HAP-1 (cell line): ENCODE results near the gene C2CD4C.
A peak's percentile ranks its signal among the peaks of the same experiment; 100 is the strongest.
"Not testable (repeated sequence)": the region's sequence is repeated elsewhere in the genome, so short reads cannot be mapped to it uniquely, and the experiment has no call there.

Experiments used
- DNase-seq, 2 experiments: peaks; one replicate each; pipeline ENCODE4 v3.0.0-alpha.2; 2016 to 2020; ENCODE audit warnings: low spot score in 2 of 2
- H3K27me3 ChIP-seq: fragments of 250-450 bp; sonication (Bioruptor Pico); 2 replicates; pipeline ENCODE4 v1.5.1; 2020; ENCODE audit warnings: low read depth, mild to moderate bottlenecking, moderate library complexity
- H3K36me3 ChIP-seq: fragments of 250-450 bp; sonication (Bioruptor Pico); replicated peaks from 2 replicates; pipeline ENCODE4 v1.5.1; 2020; ENCODE audit warnings: mild to moderate bottlenecking
- H3K4me1 ChIP-seq: fragments of 250-450 bp; sonication (Bioruptor Pico); 2 replicates; pipeline ENCODE4 v1.5.1; 2020; ENCODE audit warnings: mild to moderate bottlenecking
- H3K4me3 ChIP-seq: fragments of 250-450 bp; sonication (Bioruptor Pico); 2 replicates; pipeline ENCODE4 v1.5.1; 2020; ENCODE audit warnings: mild to moderate bottlenecking, moderate library complexity
- H3K9me3 ChIP-seq: fragments of 250-450 bp; sonication (Bioruptor Pico); 2 replicates; pipeline ENCODE4 v1.5.1; 2020; ENCODE audit warnings: mild to moderate bottlenecking, moderate library complexity
- in situ Hi-C: fragments of 300-500 bp; cut with MboI; formaldehyde crosslinking; loops from 3 replicates; pipeline ENCODE4 v1.14.3; 2020; ENCODE audit warnings: low sequenced_read_pairs, inconsistent platforms, mixed read lengths

The C2CD4C gene, protein sequence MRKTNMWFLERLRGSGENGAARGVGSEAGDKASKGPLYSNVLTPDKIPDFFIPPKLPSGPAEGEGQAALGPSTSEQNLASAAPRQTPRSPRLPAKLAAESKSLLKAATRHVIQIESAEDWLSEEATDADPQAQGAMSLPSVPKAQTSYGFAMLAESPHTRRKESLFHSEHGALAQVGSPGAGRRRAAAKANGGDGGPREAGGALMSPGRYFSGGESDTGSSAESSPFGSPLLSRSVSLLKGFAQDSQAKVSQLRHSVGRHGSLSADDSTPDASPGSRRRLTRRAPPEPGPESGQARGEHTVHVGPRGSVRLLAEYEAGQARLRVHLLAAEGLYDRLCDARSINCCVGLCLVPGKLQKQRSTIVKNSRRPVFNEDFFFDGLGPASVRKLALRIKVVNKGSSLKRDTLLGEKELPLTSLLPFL

DNA sequence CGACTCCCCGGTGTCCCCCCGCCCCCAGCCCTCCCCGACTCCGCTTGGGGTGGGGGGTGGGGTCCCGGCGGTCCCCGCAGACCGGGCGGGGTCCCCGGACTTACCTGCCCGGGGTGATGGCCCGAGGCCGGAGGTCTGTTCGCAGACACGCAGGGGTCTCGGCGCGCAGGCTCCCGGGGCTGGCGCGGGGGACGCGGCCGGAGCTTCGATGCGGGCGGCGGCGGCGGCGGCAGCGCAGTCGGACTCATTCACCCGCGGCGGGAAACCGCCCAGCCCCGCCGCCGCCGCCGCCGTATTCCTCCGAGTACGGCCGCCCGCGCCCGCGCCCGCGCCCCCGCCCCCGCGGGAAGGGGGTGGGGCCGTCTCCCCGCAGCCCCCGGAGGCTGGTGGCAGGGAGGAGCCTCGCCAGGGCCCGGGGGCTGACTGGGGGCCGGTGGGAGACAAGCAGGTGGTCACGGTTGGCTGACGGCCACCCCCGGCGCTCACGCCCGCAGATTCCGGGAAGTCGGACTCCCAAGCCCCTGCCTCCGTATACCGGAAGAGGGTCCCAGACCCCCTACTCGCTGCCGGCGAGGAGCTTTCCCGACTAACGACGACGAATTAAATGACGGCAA, at the start of gene C2CD4C:
C2CD4C (minus strand) TSS at position 246 of the 614 bp plus-strand sequence. CDS start 786 bp downstream, outside the sequence.
- DNase-seq = peak; percentile 28 to 80
- in situ Hi-C loops = no loop called here
- H3K9me3 ChIP-seq = peaks cover 6% of the 10 kb centered on the region; the same call in 1 of the 2 replicates
- peaks cover 13% of the 10 kb centered on the region; the same call in 1 of the 2 replicates for H3K36me3 ChIP-seq
- H3K4me3 ChIP-seq = peak within 1 kb of the TSS; percentile 70
- H3K4me1 ChIP-seq = peaks cover 14% of the 10 kb centered on the region
- H3K27me3 ChIP-seq = no peaks in the 10 kb centered on the region

DNA sequence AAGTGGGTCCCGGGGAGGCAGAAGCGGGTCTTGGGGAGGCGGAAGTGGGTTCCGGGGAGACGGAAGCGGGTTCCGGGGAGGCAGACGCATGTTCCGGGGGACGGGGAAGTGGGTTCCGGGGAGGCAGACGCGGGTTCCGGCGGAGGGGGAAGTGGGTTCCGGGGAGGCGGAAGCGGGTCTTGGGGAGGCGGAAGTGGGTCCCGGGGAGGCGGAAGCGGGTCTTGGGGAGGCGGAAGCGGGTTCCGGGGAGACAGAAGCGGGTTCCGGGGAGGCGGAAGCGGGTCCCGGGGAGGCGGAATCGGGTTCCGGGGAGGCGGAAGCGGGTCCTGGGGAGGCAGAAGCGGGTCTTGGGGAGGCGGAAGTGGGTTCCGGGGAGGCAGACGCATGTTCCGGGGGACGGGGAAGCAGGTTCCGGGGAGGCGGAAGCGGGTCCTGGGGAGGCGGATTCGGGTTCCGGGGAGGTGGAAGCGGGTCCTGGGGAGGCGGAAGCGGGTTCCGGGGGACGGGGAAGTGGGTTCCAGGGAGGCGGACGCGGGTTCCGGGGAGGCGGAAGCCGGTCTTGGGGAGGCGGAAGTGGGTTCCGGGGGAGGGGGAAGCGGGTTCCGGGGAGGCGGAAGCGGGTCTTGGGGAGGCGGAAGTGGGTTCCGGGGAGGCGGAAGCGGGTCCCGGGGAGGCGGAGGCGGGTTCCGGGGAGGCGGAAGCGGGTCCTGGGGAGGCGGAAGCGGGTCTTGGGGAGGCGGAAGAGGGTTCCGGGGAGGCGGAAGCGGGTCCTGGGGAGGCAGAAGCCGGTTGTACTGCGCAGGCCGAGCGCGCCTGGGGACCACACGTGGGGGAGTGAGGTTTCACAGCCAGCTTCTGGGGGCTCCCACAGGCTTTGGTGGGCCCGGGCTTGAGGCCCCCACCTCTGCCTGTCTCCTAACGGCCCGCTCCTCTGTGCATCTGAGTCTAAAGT, 49.4 kb upstream of the C2CD4C start:
- in situ Hi-C loops = no loop called here
- Histone ChIP-seq H3K36me3 (no peaks in the 10 kb centered on the region), H3K9me3 (no peaks in the 10 kb centered on the region), H3K4me3 (no peak overlapping the region), H3K4me1 (peaks cover 4% of the 10 kb centered on the region; the same call in 1 of the 2 replicates), H3K27me3 (no peaks in the 10 kb centered on the region)
- no peak for DNase-seq

GRCh38 chr19:457636-458035, 48.7 kb upstream of the C2CD4C start:
- H3K9me3 ChIP-seq = no peaks in the 10 kb centered on the region; the same call in 1 of the 2 replicates
- H3K4me1 ChIP-seq = peaks cover 4% of the 10 kb centered on the region; the same call in 1 of the 2 replicates
- in situ Hi-C loops = no loop called here

GRCh38 chr19:456547-457110, 47.7 kb upstream of the C2CD4C start:
- H3K4me3 ChIP-seq = no peak overlapping the region
- no peaks in the 10 kb centered on the region; the same call in 1 of the 2 replicates for H3K9me3 ChIP-seq
- H3K4me1 ChIP-seq = no peaks in the 10 kb centered on the region
- H3K27me3 ChIP-seq = no peaks in the 10 kb centered on the region
- in situ Hi-C loops = no loop called here
- no peaks in the 10 kb centered on the region for H3K36me3 ChIP-seq
- DNase-seq = no peak

More at GRCh38 chr19:457636-458035, 48.7 kb upstream of the C2CD4C start:
- Histone ChIP-seq H3K36me3 (no peaks in the 10 kb centered on the region), H3K4me3 (no peak overlapping the region), H3K27me3 (no peaks in the 10 kb centered on the region)
- no peak for DNase-seq

- H3K9me3 ChIP-seq = no peaks in the 10 kb centered on the region; the same call in 1 of the 2 replicates
- H3K27me3 ChIP-seq = no peaks in the 10 kb centered on the region
- in situ Hi-C loops = no loop called here
- H3K4me3 ChIP-seq = no peak overlapping the region
- DNase-seq = no peak
- no peaks in the 10 kb centered on the region for H3K36me3 ChIP-seq
- H3K4me1 ChIP-seq = no peaks in the 10 kb centered on the region
Measured at GRCh38 chr19:455851-456546, 47.1 kb upstream of the C2CD4C start.

DNA sequence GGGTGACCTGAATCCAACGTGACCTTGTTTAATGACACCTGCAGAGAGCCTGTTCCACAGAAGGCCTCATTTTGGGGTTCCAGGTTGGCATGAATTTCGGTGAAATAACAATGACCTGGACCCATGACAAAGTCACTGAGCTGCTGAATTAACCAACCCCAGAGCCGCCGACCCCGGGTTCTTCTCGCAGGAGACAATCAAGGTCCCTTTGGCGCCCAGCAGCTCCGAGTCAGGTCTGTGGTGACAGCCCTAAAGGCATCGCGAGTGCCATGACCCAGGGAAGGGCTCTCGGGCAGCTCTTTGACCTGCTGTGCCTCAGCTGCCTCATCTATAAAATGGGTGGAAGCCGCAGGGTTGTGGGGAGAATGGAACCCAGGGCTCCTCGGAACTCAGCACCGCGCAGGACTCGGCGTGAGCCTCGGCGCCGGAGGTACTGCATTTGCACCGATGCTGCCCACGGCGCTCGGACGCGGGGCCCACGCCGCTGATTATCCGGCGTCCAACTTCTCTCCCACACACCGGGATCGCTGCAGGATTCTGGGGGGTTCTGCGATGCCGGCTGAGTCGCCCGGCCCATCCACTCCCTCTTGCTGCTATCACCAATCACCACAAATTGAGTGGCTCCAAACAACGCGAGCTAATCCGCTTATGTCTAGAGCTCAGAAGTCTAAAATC, 46.2 kb upstream of the C2CD4C start:
- DNase-seq = no peak
- Histone ChIP-seq H3K9me3 (no peaks in the 10 kb centered on the region; the same call in 1 of the 2 replicates), H3K4me3 (no peak overlapping the region), H3K36me3 (no peaks in the 10 kb centered on the region), H3K27me3 (no peaks in the 10 kb centered on the region), H3K4me1 (no peaks in the 10 kb centered on the region)
- in situ Hi-C loops = no loop called here

GRCh38 chr19:453606-454005, 44.7 kb upstream of the C2CD4C start:
- in situ Hi-C loops = no loop called here
- no peaks in the 10 kb centered on the region; the same call in 1 of the 2 replicates for H3K9me3 ChIP-seq
- no peaks in the 10 kb centered on the region for H3K4me1 ChIP-seq
- no peaks in the 10 kb centered on the region for H3K36me3 ChIP-seq
- DNase-seq = no peak
- H3K4me3 ChIP-seq = no peak overlapping the region
- no peaks in the 10 kb centered on the region for H3K27me3 ChIP-seq

DNA sequence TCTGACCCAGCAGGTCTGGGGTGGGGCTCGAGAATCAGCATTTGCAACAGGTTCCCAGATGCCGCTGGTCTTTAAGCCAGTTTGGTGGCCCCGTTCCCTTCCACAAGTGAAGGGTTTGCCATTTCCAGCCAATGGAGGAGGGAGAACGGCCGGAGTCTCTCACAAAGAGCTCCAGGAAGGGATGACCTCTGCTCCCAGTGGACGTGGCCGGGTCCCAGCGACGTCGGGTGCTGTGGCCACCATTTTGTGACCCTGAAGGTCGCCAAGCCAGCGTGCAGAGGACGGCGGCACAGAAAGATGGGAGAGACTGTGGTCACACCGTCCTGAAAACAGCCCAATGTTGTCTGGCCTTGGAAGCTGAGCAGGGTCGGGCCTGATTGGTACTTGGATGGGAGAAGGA, 43.9 kb upstream of the C2CD4C start:
- H3K4me1 ChIP-seq = no peaks in the 10 kb centered on the region
- no peaks in the 10 kb centered on the region for H3K27me3 ChIP-seq
- no peak for DNase-seq
- no peak overlapping the region for H3K4me3 ChIP-seq
- in situ Hi-C loops = no loop called here
- no peaks in the 10 kb centered on the region; the same call in 1 of the 2 replicates for H3K9me3 ChIP-seq
- no peaks in the 10 kb centered on the region for H3K36me3 ChIP-seq

DNA sequence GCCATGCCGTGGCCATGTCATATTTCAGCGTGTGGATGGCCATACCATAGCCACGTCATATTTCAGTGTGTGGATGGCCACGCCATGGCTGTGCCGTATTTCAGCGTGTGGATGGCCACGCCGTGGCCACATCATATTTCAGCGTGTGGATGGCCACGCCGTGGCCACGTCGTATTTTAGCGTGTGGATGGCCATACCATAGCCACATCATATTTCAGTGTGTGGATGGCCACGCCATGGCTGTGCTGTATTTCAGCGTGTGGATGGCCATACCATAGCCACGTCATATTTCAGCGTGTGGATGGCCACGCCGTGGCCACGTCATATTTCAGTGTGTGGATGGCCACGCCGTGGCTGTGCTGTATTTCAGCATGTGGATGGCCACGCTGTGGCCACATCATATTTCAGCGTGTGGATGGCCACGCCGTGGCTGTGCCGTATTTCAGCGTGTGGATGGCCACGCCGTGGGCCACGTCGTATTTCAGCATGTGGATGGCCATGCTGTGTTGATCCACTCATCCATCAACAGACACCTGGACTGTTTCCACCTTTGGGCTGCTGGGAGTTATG, 42.0 kb upstream of the C2CD4C start:
- H3K9me3 ChIP-seq, DNase-seq, H3K4me1 ChIP-seq, in situ Hi-C loops, H3K4me3 ChIP-seq, H3K27me3 ChIP-seq, H3K36me3 ChIP-seq: not testable (repeated sequence)

- no peaks in the 10 kb centered on the region for H3K27me3 ChIP-seq
Measured at GRCh38 chr19:449916-450315, 41.0 kb upstream of the C2CD4C start.

DNA sequence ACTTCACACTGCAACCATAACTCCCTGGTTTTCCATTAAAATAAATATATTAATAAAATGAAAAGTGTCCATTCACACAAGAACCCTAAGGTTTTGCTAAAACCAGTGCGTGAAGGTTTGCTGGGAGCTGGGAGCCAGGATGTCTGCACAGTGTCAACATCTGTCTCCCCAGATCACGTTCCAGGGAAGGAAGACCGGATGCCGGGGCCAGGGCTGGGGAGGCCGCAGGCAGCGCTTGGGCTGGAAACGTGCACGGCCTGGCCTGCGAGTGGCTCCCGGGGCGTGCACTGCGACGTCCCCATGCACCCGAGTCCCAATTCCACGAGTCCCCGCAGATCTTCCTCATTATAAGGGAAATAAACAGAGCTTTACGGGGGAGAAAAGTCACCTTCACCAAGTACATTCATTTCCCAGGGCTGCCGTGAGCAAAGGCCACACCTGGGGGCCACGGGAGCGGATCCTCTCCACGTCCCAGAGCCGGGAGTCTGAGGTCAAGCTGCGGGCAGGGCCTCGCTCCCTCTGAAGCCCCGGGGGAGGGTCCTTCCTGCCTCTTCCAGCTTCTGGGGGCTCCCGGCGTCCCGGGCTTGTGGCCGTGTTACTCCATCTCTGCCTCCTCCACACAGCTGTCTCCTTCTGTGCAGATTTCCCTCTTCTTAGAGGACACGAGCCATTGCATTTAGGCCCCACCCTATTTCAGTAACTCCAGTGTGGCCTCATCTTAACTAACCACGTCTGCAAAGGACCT, 39.0 kb upstream of the C2CD4C start:
- no peaks in the 10 kb centered on the region; the same call in 1 of the 2 replicates for H3K9me3 ChIP-seq
- no peak overlapping the region for H3K4me3 ChIP-seq
- in situ Hi-C loops = loop anchor here (10.0 kb wide), 1 partner anchor 123 kb away; no protein-coding TSS in a partner anchor
- no peaks in the 10 kb centered on the region for H3K4me1 ChIP-seq
- no peak for DNase-seq
- no peaks in the 10 kb centered on the region for H3K27me3 ChIP-seq
- no peaks in the 10 kb centered on the region for H3K36me3 ChIP-seq

More at GRCh38 chr19:449916-450315, 41.0 kb upstream of the C2CD4C start:
- in situ Hi-C loops = loop anchor here (10.0 kb wide), 1 partner anchor 125 kb away; no protein-coding TSS in a partner anchor
- Histone ChIP-seq H3K4me1 (no peaks in the 10 kb centered on the region), H3K36me3 (no peaks in the 10 kb centered on the region), H3K4me3 (no peak overlapping the region), H3K9me3 (no peaks in the 10 kb centered on the region; the same call in 1 of the 2 replicates)
- DNase-seq = no peak
